ENCODE data around the gene LRBA. TPM values are rescaled to one million over a fixed set of nuclear protein-coding genes. Genes with fewer than 3 reads are reported as not detected.

LRBA gene
- total RNA-seq, 1 experiment from 2014 or later: 77.4 TPM

- no TSS peak for BruUV-seq (replicated peaks)
- Histone ChIP-seq H3K4me3 (no peak overlapping the region), H2AFZ (no peak overlapping the region), H3K9me2 (ENCODE audit: insufficient read depth) (no peaks in the 10 kb centered on the region), H3K27me3 (ENCODE audit: insufficient read depth, low read depth) (no peaks in the 10 kb centered on the region), H3K4me1 (replicated peaks; ENCODE audit: insufficient read depth) (no peaks in the 10 kb centered on the region), H3K4me2 (no peak overlapping the region), H4K20me1 (ENCODE audit: insufficient read depth) (no peaks in the 10 kb centered on the region), H3K27ac (no peak overlapping the region), H3K9me3 (ENCODE audit: insufficient read depth, low read depth) (no peaks in the 10 kb centered on the region), H3K79me2 (ENCODE audit: low read depth) (no peaks in the 10 kb centered on the region), H3K36me3 (ENCODE audit: low read depth) (no peaks in the 10 kb centered on the region), H3F3A (ENCODE audit: insufficient read depth, low read depth) (no peaks in the 10 kb centered on the region)
- DNase-seq: no peak
- CTCF ChIA-PET: no interaction called here
- TF ChIP-seq, protein P1, sequence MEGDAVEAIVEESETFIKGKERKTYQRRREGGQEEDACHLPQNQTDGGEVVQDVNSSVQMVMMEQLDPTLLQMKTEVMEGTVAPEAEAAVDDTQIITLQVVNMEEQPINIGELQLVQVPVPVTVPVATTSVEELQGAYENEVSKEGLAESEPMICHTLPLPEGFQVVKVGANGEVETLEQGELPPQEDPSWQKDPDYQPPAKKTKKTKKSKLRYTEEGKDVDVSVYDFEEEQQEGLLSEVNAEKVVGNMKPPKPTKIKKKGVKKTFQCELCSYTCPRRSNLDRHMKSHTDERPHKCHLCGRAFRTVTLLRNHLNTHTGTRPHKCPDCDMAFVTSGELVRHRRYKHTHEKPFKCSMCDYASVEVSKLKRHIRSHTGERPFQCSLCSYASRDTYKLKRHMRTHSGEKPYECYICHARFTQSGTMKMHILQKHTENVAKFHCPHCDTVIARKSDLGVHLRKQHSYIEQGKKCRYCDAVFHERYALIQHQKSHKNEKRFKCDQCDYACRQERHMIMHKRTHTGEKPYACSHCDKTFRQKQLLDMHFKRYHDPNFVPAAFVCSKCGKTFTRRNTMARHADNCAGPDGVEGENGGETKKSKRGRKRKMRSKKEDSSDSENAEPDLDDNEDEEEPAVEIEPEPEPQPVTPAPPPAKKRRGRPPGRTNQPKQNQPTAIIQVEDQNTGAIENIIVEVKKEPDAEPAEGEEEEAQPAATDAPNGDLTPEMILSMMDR (conservative IDR thresholded peaks at IDR 0.05): no peak
- no peak for TF ChIP-seq EZH2 (IDR thresholded peaks at IDR 0.05; ENCODE audit: low read depth)
- POLR2A ChIA-PET (ENCODE audit: unreplicated experiment): no interaction called here
- intact Hi-C loops (cut with micrococcal nuclease; ENCODE audit: unreplicated experiment): no loop called here
Measured at GRCh38 chr4:150268444-150268843, 746.6 kb downstream of the LRBA start.

DNA sequence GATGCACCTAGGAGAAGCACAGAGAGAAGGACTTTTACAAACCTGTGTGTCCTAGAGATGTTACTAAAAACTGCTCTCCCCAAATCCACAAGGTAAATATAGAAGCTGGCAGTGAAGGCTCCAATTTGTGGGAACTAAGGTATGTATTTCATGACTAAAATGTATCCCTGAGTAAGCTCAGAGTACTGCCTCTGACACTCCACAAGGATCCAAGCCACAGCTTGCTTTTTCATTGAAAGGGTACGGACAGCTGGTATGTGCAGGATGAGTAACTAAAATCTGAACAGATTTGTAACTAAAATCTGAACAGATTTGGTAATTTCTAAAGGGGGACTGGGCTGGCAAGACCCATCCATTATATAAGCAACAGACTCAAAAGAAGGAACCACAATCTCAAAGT lies 749.3 kb downstream of the LRBA start:
- no peak for DNase-seq
- Histone ChIP-seq H3K27ac (no peak overlapping the region), H2AFZ (no peak overlapping the region), H3F3A (ENCODE audit: insufficient read depth, low read depth) (no peaks in the 10 kb centered on the region), H3K36me3 (ENCODE audit: low read depth) (no peaks in the 10 kb centered on the region), H3K4me2 (no peak overlapping the region), H3K27me3 (ENCODE audit: insufficient read depth, low read depth) (no peaks in the 10 kb centered on the region), H3K9me2 (ENCODE audit: insufficient read depth) (no peaks in the 10 kb centered on the region), H3K4me3 (no peak overlapping the region), H3K4me1 (replicated peaks; ENCODE audit: insufficient read depth) (no peaks in the 10 kb centered on the region), H3K79me2 (ENCODE audit: low read depth) (no peaks in the 10 kb centered on the region), H4K20me1 (ENCODE audit: insufficient read depth) (no peaks in the 10 kb centered on the region), H3K9me3 (ENCODE audit: insufficient read depth, low read depth) (no peaks in the 10 kb centered on the region)
- intact Hi-C loops (cut with micrococcal nuclease; ENCODE audit: unreplicated experiment): no loop called here
- no TSS peak for BruUV-seq (replicated peaks)
- CTCF ChIA-PET: no interaction called here
- TF ChIP-seq, protein P1 (conservative IDR thresholded peaks at IDR 0.05): no peak
- POLR2A ChIA-PET (ENCODE audit: unreplicated experiment): no interaction called here

DNA sequence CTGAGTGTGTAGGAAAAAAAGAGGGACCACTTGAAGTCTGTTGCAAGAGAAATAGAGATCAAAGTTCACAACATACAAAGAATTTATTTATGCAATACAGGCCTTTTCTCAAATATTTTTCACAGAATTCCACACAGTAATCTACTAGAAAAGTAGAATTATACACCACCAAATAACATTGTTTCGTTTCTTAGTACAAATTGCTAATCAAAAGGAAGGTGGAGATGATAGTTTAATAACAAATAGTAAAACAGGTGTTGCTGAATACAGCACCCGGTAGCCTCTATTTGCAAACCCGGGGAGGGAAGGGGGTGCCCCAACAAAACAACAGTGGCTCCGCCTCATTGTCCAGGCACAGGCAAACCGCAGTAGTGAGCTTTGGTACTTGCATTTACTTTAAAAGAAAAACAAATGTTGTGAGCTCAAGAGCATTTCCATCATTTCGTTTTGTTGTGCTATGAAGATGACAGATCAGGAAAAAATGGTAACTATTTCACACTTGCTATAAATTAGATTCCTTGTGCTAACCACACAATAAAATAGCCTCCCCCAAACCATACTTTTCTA lies 750.4 kb downstream of the LRBA start:
- Histone ChIP-seq H4K20me1 (ENCODE audit: insufficient read depth) (no peaks in the 10 kb centered on the region), H3K9me2 (ENCODE audit: insufficient read depth) (no peaks in the 10 kb centered on the region), H3K27me3 (ENCODE audit: insufficient read depth, low read depth) (no peaks in the 10 kb centered on the region), H3K9me3 (ENCODE audit: insufficient read depth, low read depth) (no peaks in the 10 kb centered on the region), H2AFZ (no peak overlapping the region), H3K79me2 (ENCODE audit: low read depth) (no peaks in the 10 kb centered on the region), H3K27ac (no peak overlapping the region), H3F3A (ENCODE audit: insufficient read depth, low read depth) (no peaks in the 10 kb centered on the region), H3K36me3 (ENCODE audit: low read depth) (no peaks in the 10 kb centered on the region), H3K4me3 (no peak overlapping the region), H3K4me2 (no peak overlapping the region), H3K4me1 (replicated peaks; ENCODE audit: insufficient read depth) (no peaks in the 10 kb centered on the region)
- no TSS peak for BruUV-seq (replicated peaks)
- CTCF ChIA-PET: no interaction called here
- TF ChIP-seq, protein P1 (conservative IDR thresholded peaks at IDR 0.05): no peak
- no peak for TF ChIP-seq EZH2 (IDR thresholded peaks at IDR 0.05; ENCODE audit: low read depth)
- no peak for DNase-seq
- POLR2A ChIA-PET (ENCODE audit: unreplicated experiment): no interaction called here
- intact Hi-C loops (cut with micrococcal nuclease; ENCODE audit: unreplicated experiment): no loop called here

Data from PC-9 (cell line).